GM13977 (cell line): ENCODE data around the gene MGRN1.

ENCODE experiments used
- DNase-seq: peaks from one replicate; pipeline ENCODE4 v3.0.0; 2012; ENCODE audit warnings: low spot score
- in situ Hi-C: fragments of 300-500 bp; cut with MboI; formaldehyde crosslinking; loops from one replicate; pipeline ENCODE4 v1.12.0; 2022; ENCODE audit warnings: low sequenced_read_pairs, low pct_unique_long_range_greater_than_20kb, mixed read lengths, inconsistent platforms; ENCODE audit not compliant: unreplicated experiment
- TF ChIP-seq, protein P1 (sequence below): IDR thresholded peaks from 2 replicates; pipeline ENCODE4 v1.5.1; 2012; ENCODE audit warnings: mild to moderate bottlenecking, control low read depth; ENCODE audit not compliant: insufficient read depth; ENCODE audit errors: extremely low read depth, missing control alignments

MGRN1 gene

DNA sequence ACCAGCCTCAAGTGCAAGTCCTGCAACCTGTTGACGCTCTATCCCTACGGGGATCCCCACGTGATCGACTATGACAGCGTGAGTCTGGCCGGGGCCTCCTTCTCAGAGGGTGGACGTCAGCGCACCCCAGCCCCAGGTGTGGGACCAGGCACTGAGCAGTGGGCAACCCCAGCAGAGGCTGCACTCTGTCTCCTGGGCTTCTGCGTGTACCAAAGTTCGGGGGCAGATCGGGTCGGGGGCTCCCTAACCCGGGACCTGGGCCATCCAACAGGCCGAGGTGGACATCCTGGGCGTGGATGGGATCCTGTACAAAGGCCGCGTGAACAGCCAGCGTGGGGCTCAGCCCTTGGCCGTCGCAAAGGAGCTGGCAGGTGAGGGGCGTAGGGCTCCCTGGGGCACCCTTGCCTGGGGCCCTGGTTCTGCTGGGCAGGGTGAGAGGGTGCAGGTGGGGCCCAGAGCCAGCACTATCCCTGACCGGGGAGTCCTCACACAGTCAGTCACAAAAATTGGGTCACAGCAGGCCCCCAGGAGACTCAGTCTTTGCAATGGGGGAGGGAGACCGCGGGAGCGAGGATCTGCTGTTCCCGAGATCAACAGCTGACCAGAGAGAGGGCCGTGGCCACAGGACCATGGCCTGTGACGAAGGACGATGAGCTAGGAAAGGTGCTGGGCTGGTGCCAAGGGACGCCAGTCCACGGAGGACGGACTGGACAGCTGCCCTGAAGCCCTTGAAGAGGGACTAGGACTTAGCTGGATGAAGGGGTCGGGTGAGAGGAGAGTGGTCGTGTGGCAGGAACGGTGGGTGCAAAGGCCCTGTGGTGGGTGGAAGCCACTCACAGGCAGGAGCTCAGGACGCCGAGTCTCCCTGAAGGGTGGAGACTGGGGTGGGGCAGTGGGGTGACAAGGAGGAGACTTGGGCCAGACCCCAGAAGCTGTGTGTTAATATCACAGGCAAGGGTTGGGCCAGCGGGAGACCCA is 29.9 kb upstream of the MGRN1 start:
- in situ Hi-C loops = no loop called here
- TF ChIP-seq, protein P1, sequence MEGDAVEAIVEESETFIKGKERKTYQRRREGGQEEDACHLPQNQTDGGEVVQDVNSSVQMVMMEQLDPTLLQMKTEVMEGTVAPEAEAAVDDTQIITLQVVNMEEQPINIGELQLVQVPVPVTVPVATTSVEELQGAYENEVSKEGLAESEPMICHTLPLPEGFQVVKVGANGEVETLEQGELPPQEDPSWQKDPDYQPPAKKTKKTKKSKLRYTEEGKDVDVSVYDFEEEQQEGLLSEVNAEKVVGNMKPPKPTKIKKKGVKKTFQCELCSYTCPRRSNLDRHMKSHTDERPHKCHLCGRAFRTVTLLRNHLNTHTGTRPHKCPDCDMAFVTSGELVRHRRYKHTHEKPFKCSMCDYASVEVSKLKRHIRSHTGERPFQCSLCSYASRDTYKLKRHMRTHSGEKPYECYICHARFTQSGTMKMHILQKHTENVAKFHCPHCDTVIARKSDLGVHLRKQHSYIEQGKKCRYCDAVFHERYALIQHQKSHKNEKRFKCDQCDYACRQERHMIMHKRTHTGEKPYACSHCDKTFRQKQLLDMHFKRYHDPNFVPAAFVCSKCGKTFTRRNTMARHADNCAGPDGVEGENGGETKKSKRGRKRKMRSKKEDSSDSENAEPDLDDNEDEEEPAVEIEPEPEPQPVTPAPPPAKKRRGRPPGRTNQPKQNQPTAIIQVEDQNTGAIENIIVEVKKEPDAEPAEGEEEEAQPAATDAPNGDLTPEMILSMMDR = no peak
- no peak for DNase-seq

DNA sequence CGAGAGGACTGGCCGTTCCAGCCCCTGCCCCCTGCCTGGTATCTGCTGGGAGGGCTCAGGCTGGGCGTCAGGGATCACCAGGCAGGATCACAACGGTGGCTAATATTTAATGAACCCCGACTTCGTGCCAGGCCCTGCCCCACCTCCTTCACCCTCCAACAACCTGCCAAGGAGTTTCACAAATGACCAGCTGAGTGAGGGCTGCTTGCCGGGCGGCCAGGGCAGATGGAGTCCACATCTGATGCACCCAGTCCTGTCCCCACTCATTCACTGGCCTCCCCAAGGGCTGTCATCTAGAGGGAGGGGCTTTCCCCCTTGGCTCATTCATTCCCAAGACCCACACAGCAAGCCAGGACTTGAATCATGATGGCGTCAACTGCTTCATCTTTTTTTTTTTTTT is 27.5 kb upstream of the MGRN1 start:
- TF ChIP-seq, protein P1 = no peak
- in situ Hi-C loops = no loop called here
- DNase-seq = no peak

DNA sequence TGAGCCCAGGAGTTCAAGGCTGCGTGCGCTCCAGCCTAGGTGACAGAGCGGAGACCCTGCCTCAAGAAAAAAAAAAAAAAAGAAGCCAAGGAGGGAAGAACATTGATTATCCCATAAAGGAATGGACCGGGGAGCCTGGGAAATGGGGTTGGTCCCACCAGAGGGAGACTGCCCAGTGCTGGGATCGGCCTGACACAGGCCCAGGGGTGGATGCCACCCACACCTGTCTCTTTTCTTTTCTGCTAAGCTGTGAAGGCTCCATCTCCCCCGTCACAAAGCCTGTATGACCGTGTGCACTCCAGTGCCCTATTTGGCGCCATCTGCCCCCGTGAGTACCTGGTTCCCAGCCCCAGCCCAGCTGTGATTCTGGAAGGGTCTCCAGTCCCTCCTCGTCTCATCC is 25.6 kb upstream of the MGRN1 start:
- in situ Hi-C loops = no loop called here
- DNase-seq = no peak
- TF ChIP-seq, protein P1 = no peak

DNA sequence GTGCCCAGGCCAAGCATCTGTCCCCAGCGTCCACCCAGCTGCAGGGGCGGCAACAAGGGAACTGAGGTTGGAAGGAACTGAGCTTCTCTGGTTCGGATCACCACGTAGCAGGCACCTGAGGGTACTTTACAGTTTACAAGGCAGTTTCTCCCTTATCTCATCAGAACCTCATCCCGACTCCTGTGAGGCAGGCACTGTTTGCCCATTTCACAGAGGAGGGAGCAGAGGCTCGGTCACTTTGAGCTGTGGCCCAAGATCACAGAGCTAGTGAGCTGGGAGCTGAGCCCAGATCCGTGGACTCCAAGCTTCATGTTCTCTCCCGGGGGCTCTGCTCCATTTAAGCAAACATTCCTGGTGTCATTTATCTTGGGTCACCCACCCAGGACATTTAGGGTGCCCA is 25.1 kb upstream of the MGRN1 start:
- DNase-seq = no peak
- in situ Hi-C loops = no loop called here
- TF ChIP-seq, protein P1 = no peak

DNA sequence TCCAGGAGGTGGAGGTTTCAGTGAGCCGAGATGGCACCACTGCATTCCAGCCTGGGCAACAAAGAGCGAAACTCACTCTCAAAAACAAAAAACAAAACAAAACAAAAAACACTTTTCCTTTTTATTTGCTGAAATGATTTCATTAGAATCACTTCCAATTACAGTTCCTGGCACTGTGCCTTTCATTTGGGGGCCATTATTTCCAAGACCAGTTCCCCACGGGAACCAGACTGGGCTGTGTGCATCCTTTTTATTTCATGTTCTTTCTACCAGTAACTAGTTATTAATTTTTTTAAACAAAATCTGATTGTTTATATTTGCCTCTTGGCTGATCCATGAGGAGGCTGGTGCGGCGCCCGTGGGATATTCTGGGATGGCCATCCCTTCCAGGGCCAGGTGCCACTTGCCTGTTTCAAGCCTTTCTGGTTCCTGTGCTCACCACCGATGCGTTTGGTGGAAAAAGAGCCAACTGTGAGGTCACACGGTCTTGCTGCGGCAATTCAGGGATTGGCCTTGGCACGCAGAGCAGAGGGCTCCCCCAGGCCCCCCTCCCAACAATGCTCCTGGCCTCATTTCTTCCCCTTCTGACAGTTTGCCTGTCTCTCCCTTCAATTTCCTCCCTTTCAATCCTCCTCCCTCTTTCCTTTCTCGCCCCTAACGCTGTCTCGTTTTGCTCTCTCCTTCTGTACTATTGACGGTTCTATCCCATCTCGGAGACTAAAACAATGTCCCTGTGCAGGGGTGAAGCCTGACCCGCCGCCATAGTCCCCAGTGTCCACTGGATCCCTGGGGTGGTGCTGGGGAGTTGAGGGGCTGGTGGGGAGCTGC is 23.4 kb upstream of the MGRN1 start:
- TF ChIP-seq, protein P1 = no peak
- no peak for DNase-seq
- in situ Hi-C loops = no loop called here

DNA sequence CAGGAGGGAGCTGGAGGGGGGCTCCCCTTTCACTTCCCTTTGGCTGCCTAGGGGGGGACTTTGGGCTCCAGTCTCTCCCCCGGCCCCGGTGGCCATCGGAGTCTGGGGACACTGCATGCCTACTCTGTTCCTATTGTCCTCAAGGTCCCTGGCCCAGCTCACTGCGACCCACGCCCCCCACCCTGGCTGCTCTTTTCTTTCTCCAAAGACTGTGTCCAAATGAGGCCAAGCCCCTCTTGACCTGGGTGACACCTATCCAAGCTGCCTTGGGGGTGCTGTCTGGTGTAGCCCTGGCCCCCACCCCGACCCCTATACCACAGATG is 22.8 kb upstream of the MGRN1 start:
- in situ Hi-C loops = no loop called here
- DNase-seq = no peak
- TF ChIP-seq, protein P1 = no peak
